K562 (cell line): ENCODE data around the gene DISC1. TPM values are rescaled to one million over a fixed set of nuclear protein-coding genes. Genes with fewer than 3 reads are reported as not detected.

ENCODE experiments used
- CTCF ChIP-seq, 3 experiments: IDR thresholded peaks in 2 of 3; conservative IDR thresholded peaks in 1 of 3; 2 replicates each; pipeline ENCODE4 v1.5.1; 2011 to 2012; ENCODE audit warnings: low read length in 3 of 3, mild to moderate bottlenecking in 3 of 3, control low read depth in 2 of 3, improper control_type of control experiment in 1 of 3, inconsistent platforms in 1 of 3, low read depth in 1 of 3, mixed read lengths in 1 of 3, moderate library complexity in 1 of 3; ENCODE audit not compliant: insufficient read depth in 2 of 3
- ESRRB ChIP-seq: fragments of 250-450 bp; sonication (Bioruptor Pico); IDR thresholded peaks from 2 replicates; pipeline ENCODE4 v1.5.0; 2020; ENCODE audit warnings: mild to moderate bottlenecking, moderate library complexity, borderline replicate concordance
- FOXO4 ChIP-seq: fragments of 450-650 bp; formaldehyde crosslinking; IDR thresholded peaks from 2 replicates; pipeline ENCODE4 v1.4.0; 2020; ENCODE audit warnings: mild to moderate bottlenecking, moderate library complexity
- IFI16 ChIP-seq: fragments of 250-450 bp; sonication (Bioruptor Pico); IDR thresholded peaks from 2 replicates; pipeline ENCODE4 v2.1.2; 2022; ENCODE audit warnings: mild to moderate bottlenecking, inconsistent platforms
- KLF1 ChIP-seq: fragments of 450-650 bp; IDR thresholded peaks from 2 replicates; pipeline ENCODE4 v1.6.1; 2016; ENCODE audit warnings: missing genetic modification characterization, missing compliant biosample characterization
- NR4A1 ChIP-seq, 2 experiments: fragments of 250-450 bp in 1 of 2; fragments of 450-650 bp in 1 of 2; sonication (Bioruptor Pico) in 1 of 2; IDR thresholded peaks; 2 replicates each; pipeline versions ENCODE4 v1.4.0 to v1.6.1; 2016 to 2020; ENCODE audit warnings: mild to moderate bottlenecking in 2 of 2, missing compliant biosample characterization in 1 of 2, missing genetic modification characterization in 1 of 2, moderate library complexity in 1 of 2
- POLR2A ChIP-seq: fragments of 450-650 bp; conservative IDR thresholded peaks from 2 replicates; pipeline ENCODE4 v1.6.1; 2016
- RBM14 ChIP-seq: fragments of 200-400 bp; formaldehyde crosslinking; IDR thresholded peaks from 2 replicates; pipeline ENCODE4 v1.6.1; 2018; ENCODE audit warnings: low read depth, mild to moderate bottlenecking, low read length, moderate library complexity, borderline replicate concordance; ENCODE audit not compliant: insufficient read depth
- RFX5 ChIP-seq: IDR thresholded peaks from 2 replicates; pipeline ENCODE4 v1.6.1; 2011; ENCODE audit warnings: low read depth, mild to moderate bottlenecking, improper control_type of control experiment, low read length
- TEAD1 ChIP-seq, 2 experiments: fragments of 450-650 bp in 1 of 2; sonication (generic) in 1 of 2; formaldehyde crosslinking; IDR thresholded peaks; 2 replicates each; pipeline versions ENCODE4 v1.4.0 to v1.8.0; 2020 to 2022; ENCODE audit warnings: mild to moderate bottlenecking in 2 of 2, missing genetic modification reagents in 1 of 2
- ZBTB9 ChIP-seq: fragments of 450-650 bp; formaldehyde crosslinking; IDR thresholded peaks from 2 replicates; pipeline ENCODE4 v1.4.0; 2020; ENCODE audit warnings: mild to moderate bottlenecking, moderate library complexity
- ZNF3 ChIP-seq: fragments of 250-450 bp; sonication (Bioruptor Pico); IDR thresholded peaks from 2 replicates; pipeline ENCODE4 v1.5.0; 2021; ENCODE audit warnings: mild to moderate bottlenecking, moderate library complexity
- ZNF431 ChIP-seq: sonication (generic); formaldehyde crosslinking; IDR thresholded peaks from 2 replicates; pipeline ENCODE4 v1.8.0; 2022; ENCODE audit warnings: mild to moderate bottlenecking, missing genetic modification reagents
- ZNF511 ChIP-seq: sonication (generic); formaldehyde crosslinking; IDR thresholded peaks from 2 replicates; pipeline ENCODE4 v1.8.0; 2022; ENCODE audit warnings: mild to moderate bottlenecking, missing genetic modification reagents
- ZNF76 ChIP-seq: fragments of 250-450 bp; sonication (Bioruptor Pico); IDR thresholded peaks from 2 replicates; pipeline ENCODE4 v1.4.0; 2020; ENCODE audit warnings: mild to moderate bottlenecking, moderate library complexity, borderline replicate concordance
- polyA plus RNA-seq, 8 experiments: library from polyadenylated mRNA; depleted of rRNA in 4 of 8; stranded (reverse) in 5 of 8; unstranded in 3 of 8; fragments of >200 nt; fragmentation: Nextera tagmentation in 2 of 8; fragmentation: Illumina TruSeq in 1 of 8; extraction: Ambion mirVana in 2 of 8; extraction: Trizol in 1 of 8; gene quantifications; 2 replicates each; pipeline versions ENCODE4 v1.2.1 to v1.2.3, GENCODE V29; 2011 to 2014; ENCODE audit warnings: inconsistent platforms in 1 of 8, missing spikeins in 1 of 8
- total RNA-seq, 7 experiments: library from RNA; depleted of rRNA in 6 of 7; stranded (reverse); fragments of >200 nt in 6 of 7; fragmentation: Illumina TruSeq in 2 of 7; extraction: Trizol in 2 of 7; gene quantifications; 2 replicates each; pipeline versions ENCODE4 v1.2.1 to v1.2.3, GENCODE V29; 2011 to 2021; ENCODE audit warnings: low replicate concordance in 1 of 7
- TF ChIP-seq, protein P1 (sequence below): sonication (generic); formaldehyde crosslinking; IDR thresholded peaks from 2 replicates; pipeline ENCODE4 v1.8.1; 2023; ENCODE audit warnings: mild to moderate bottlenecking, missing genetic modification reagents
- TF ChIP-seq, protein P2 (sequence below): fragments of 250-450 bp; sonication (Bioruptor Pico); IDR thresholded peaks from 2 replicates; pipeline ENCODE4 v1.4.0; 2020; ENCODE audit warnings: borderline replicate concordance

Gene DISC1
- total and polyA plus RNA-seq, 9 of the 15 experiments (the other 6 are each of a cell fraction or from before 2014, with no cell fraction given), result 0.01 to 0.11 (median 0.08) TPM; not detected in 1

GRCh38 chr1:231626951-231627614 is 493 bp downstream of the DISC1 start (continued):
- TF ChIP-seq, protein P1, sequence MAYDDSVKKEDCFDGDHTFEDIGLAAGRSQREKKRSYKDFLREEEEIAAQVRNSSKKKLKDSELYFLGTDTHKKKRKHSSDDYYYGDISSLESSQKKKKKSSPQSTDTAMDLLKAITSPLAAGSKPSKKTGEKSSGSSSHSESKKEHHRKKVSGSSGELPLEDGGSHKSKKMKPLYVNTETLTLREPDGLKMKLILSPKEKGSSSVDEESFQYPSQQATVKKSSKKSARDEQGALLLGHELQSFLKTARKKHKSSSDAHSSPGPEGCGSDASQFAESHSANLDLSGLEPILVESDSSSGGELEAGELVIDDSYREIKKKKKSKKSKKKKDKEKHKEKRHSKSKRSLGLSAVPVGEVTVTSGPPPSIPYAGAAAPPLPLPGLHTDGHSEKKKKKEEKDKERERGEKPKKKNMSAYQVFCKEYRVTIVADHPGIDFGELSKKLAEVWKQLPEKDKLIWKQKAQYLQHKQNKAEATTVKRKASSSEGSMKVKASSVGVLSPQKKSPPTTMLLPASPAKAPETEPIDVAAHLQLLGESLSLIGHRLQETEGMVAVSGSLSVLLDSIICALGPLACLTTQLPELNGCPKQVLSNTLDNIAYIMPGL, result no peak
- no peak for TF ChIP-seq RFX5
- TF ChIP-seq ZBTB9 (CRISPR knock-in tag), result 0 out of 2 replicates have a peak, but pooled peaks have one; percentile 52
- TF ChIP-seq FOXO4 (CRISPR knock-in tag), result no peak
- no peak for TF ChIP-seq ZNF3 (CRISPR knock-in tag)
- no peak for TF ChIP-seq POLR2A
- no peak for TF ChIP-seq RBM14
- no peak for TF ChIP-seq CTCF (IDR thresholded peaks at IDR 0.05 in 2 of 3, conservative IDR thresholded peaks at IDR 0.05 in 1 of 3; ENCODE audit: insufficient read depth in 2 of 3, low read depth in 1 of 3, low read length in 3 of 3)
- no peak for TF ChIP-seq ZNF431 (CRISPR knock-in tag)
- 0 out of 2 replicates have a peak, but pooled peaks have one; percentile 39 for TF ChIP-seq ZNF76
- TF ChIP-seq NR4A1 (CRISPR knock-in tag; IDR thresholded peaks at IDR 0.05), result 0 out of 2 replicates have a peak, but pooled peaks have one; percentile 22
- no peak for TF ChIP-seq NR4A1 (tag; IDR thresholded peaks at IDR 0.05)
- TF ChIP-seq TEAD1 (CRISPR knock-in tag; IDR thresholded peaks at IDR 0.05), result no peak
- TF ChIP-seq ESRRB (CRISPR knock-in tag), result no peak
- TF ChIP-seq, protein P2, sequence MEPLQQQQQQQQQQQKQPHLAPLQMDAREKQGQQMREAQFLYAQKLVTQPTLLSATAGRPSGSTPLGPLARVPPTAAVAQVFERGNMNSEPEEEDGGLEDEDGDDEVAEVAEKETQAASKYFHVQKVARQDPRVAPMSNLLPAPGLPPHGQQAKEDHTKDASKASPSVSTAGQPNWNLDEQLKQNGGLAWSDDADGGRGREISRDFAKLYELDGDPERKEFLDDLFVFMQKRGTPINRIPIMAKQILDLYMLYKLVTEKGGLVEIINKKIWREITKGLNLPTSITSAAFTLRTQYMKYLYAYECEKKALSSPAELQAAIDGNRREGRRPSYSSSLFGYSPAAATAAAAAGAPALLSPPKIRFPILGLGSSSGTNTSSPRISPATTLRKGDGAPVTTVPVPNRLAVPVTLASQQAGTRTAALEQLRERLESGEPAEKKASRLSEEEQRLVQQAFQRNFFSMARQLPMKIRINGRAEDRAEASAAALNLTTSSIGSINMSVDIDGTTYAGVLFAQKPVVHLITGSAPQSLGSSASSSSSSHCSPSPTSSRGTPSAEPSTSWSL (CRISPR knock-in tag), result peak; percentile 18; the same call in 1 of the 2 replicates
- no peak for TF ChIP-seq KLF1
- no peak for TF ChIP-seq IFI16 (CRISPR knock-in tag)
- TF ChIP-seq ZNF511 (CRISPR knock-in tag), result 0 out of 2 replicates have a peak, but pooled peaks have one; percentile 44
